A549 (cell line): ENCODE data around the gene SETX. TPM values are rescaled to one million over a fixed set of nuclear protein-coding genes. Genes with fewer than 3 reads are reported as not detected.

Source experiments
- ATAC-seq, 2 experiments: fragments of 200-7000 bp in 1 of 2; fragments of >200 bp in 1 of 2; cut with Nextera tagmentation in 1 of 2; cut with Tn5 transposase in 1 of 2; 3 replicates each; pipeline versions ENCODE4 v1.8.0 to v1.9.1; 2018 to 2020; ENCODE audit warnings: mild to moderate bottlenecking in 1 of 2, moderate library complexity in 1 of 2
- CTCF ChIA-PET: fragments of 300-600 bp; sonication (Branson Sonifier 250); formaldehyde crosslinking; extraction: SDS; loops from one replicate; lab custom pipeline; 2021; ENCODE audit warnings: antibody characterized with exemption, inconsistent platforms; lab: Yijun Ruan, JAX
- POLR2A ChIA-PET: fragments of 350-600 bp; formaldehyde crosslinking; extraction: SDS; loops from one replicate; lab custom pipeline; 2021; ENCODE audit warnings: antibody characterized with exemption, inconsistent platforms; lab: Yijun Ruan, JAX
- DNase-seq, 2 experiments: peaks; one replicate each; pipeline versions ENCODE4 v3.0.0 to v3.0.0-alpha.2; 2011 to 2016; ENCODE audit warnings: low read depth in 1 of 2, low spot score in 1 of 2
- FAIRE-seq: peaks from 2 replicates; lab custom pipeline; 2011; peaks lifted over from hg19 to GRCh38; lab: Jason Lieb, UNC
- H3K27ac ChIP-seq, 2 experiments: fragments of >200 bp; sonication (Bioruptor Twin); formaldehyde crosslinking; 3 replicates each; pipeline ENCODE4 v1.5.1; 2016 to 2017
- H3K4me1 ChIP-seq: fragments of >200 bp; sonication (Bioruptor Twin); formaldehyde crosslinking; 3 replicates; pipeline ENCODE4 v1.6.1; 2016
- H3K4me2 ChIP-seq: fragments of >200 bp; sonication (Bioruptor Twin); formaldehyde crosslinking; 3 replicates; pipeline ENCODE4 v1.6.1; 2016
- H3K4me3 ChIP-seq: fragments of >200 bp; sonication (Bioruptor Twin); formaldehyde crosslinking; 3 replicates; pipeline ENCODE4 v1.5.1; 2016
- H3K9me3 ChIP-seq: fragments of >200 bp; sonication (Bioruptor Twin); formaldehyde crosslinking; 3 replicates; pipeline ENCODE4 v1.6.1; 2016
- BHLHE40 ChIP-seq: IDR thresholded peaks from 2 replicates; pipeline ENCODE4 v1.6.1; 2012; ENCODE audit warnings: low read depth, low read length, inconsistent platforms
- CBX8 ChIP-seq: fragments of 200-600 bp; sonication (generic); IDR thresholded peaks from 2 replicates; pipeline ENCODE4 v1.6.1; 2016
- CHD2 ChIP-seq: fragments of 150-350 bp; IDR thresholded peaks from 2 replicates; pipeline ENCODE4 v1.6.1; 2014; ENCODE audit warnings: low read length; ENCODE audit not compliant: partially characterized antibody
- CTCF ChIP-seq: fragments of >200 bp; sonication (Bioruptor Twin); formaldehyde crosslinking; IDR thresholded peaks from 3 replicates; pipeline ENCODE4 v1.5.1; 2016
- EHF ChIP-seq: fragments of 250-450 bp; sonication (Bioruptor Pico); IDR thresholded peaks from 2 replicates; pipeline ENCODE4 v1.5.0; 2020; ENCODE audit warnings: mild to moderate bottlenecking
- EHMT2 ChIP-seq: fragments of 200-600 bp; sonication (generic); IDR thresholded peaks from 2 replicates; pipeline ENCODE4 v1.6.1; 2016; ENCODE audit warnings: antibody characterized with exemption, low read depth, mild to moderate bottlenecking, moderate library complexity
- ELK1 ChIP-seq: fragments of 150-350 bp; IDR thresholded peaks from 2 replicates; pipeline ENCODE4 v1.6.1; 2014; ENCODE audit warnings: low read depth, mild to moderate bottlenecking, low read length
- EP300 ChIP-seq, 2 experiments: fragments of >200 bp; sonication (Bioruptor Twin); formaldehyde crosslinking; IDR thresholded peaks; 2 replicates in 1 of 2; 3 replicates in 1 of 2; pipeline ENCODE4 v1.6.1; 2016 to 2017
- FOXS1 ChIP-seq: fragments of 250-450 bp; sonication (Bioruptor Pico); IDR thresholded peaks from 2 replicates; pipeline ENCODE4 v1.5.0; 2020; ENCODE audit warnings: mild to moderate bottlenecking, moderate library complexity
- GATA3 ChIP-seq: IDR thresholded peaks from 2 replicates; pipeline ENCODE4 v1.6.1; 2012; ENCODE audit warnings: borderline replicate concordance
- HOXA7 ChIP-seq: fragments of 250-450 bp; sonication (Bioruptor Pico); IDR thresholded peaks from 2 replicates; pipeline ENCODE4 v1.5.0; 2020; ENCODE audit warnings: mild to moderate bottlenecking, moderate library complexity
- MAFK ChIP-seq: fragments of 450-650 bp; IDR thresholded peaks from 2 replicates; pipeline ENCODE4 v1.6.1; 2014; ENCODE audit not compliant: partially characterized antibody
- MAX ChIP-seq: IDR thresholded peaks from 2 replicates; pipeline ENCODE4 v1.6.1; 2012
- POLR2A ChIP-seq: IDR thresholded peaks from 2 replicates; pipeline ENCODE4 v1.6.1; 2012; ENCODE audit warnings: mild to moderate bottlenecking, low read length
- RFX5 ChIP-seq: fragments of 450-650 bp; IDR thresholded peaks from 2 replicates; pipeline ENCODE4 v1.7.1; 2014; ENCODE audit warnings: antibody characterized with exemption, mild to moderate bottlenecking, moderate library complexity
- RNF2 ChIP-seq: fragments of 200-600 bp; sonication (generic); IDR thresholded peaks from 2 replicates; pipeline ENCODE4 v1.6.1; 2016; ENCODE audit warnings: low read depth, mild to moderate bottlenecking, antibody characterized with exemption, moderate library complexity, borderline replicate concordance
- SMC3 ChIP-seq: fragments of >200 bp; sonication (Bioruptor Twin); formaldehyde crosslinking; IDR thresholded peaks from 3 replicates; pipeline ENCODE4 v1.6.1; 2018; ENCODE audit warnings: inconsistent platforms
- TFCP2L1 ChIP-seq: fragments of 250-450 bp; sonication (Bioruptor Pico); IDR thresholded peaks from 2 replicates; pipeline ENCODE4 v1.5.0; 2021; ENCODE audit warnings: mild to moderate bottlenecking
- USF2 ChIP-seq: fragments of 450-650 bp; IDR thresholded peaks from 2 replicates; pipeline ENCODE4 v1.6.1; 2014; ENCODE audit warnings: antibody characterized with exemption
- ZFP36 ChIP-seq: fragments of 450-650 bp; IDR thresholded peaks from 2 replicates; pipeline ENCODE4 v1.6.1; 2014; ENCODE audit warnings: borderline replicate concordance; ENCODE audit not compliant: partially characterized antibody
- ZSCAN20 ChIP-seq: fragments of 250-450 bp; sonication (Bioruptor Pico); IDR thresholded peaks from 2 replicates; pipeline ENCODE4 v1.8.0; 2022; ENCODE audit warnings: mild to moderate bottlenecking, moderate library complexity
- WGBS: methylation state at CpG from one replicate; pipeline ENCODE4 v1.1.6; 2017; ENCODE audit errors: missing lambda C conversion rate; 5-methylcytosine and 5-hydroxymethylcytosine counted together
- polyA plus RNA-seq, 4 experiments: library from polyadenylated mRNA; depleted of rRNA in 3 of 4; stranded (reverse); fragments of >200 nt; fragmentation: RNase III in 1 of 4; extraction: RNeasy Plus Mini Kit Qiagen cat#74134 plus additional on column Dnase treatment in 1 of 4; gene quantifications; 2 replicates in 3 of 4; 3 replicates in 1 of 4; pipeline ENCODE4 v1.2.3, GENCODE V29; 2011 to 2017

Gene SETX
- polyA plus RNA-seq, 2 of the 4 experiments (the other 2 are of a cell fraction): 14.7 to 34.3 TPM

DNA sequence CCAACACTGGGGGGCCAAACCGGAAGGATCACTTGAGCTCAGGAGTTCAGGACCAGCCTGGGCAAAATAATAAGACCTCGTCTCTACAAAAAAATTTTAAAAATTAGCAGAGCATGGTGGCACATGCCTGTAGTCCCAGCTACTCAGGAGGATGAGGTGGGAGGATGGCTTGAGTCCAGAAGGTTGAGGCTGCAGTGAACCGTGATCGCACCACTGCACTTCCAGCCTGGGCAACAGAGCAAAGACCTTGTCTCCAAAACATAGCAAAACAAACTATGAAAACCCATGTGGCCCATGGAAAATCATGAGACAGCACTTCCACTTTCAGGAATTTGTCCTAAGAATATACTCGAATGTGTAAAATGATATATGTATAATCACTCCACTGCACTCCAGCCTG lies 6.1 kb downstream of the SETX start:
- WGBS: 59% methylated on average over 5 of the region's 5 CpGs
- CTCF ChIA-PET: no interaction called here
- Histone ChIP-seq H3K4me3 (no peak overlapping the region), H3K4me1 (peaks cover 25% of the 10 kb centered on the region), H3K27ac (no peak overlapping the region)
- TF ChIP-seq ZSCAN20 (CRISPR knock-in tag): no peak
- no peak for TF ChIP-seq CBX8
- TF ChIP-seq MAFK: no peak
- TF ChIP-seq BHLHE40: no peak
- no peak for TF ChIP-seq MAX
- no peak for TF ChIP-seq SMC3
- TF ChIP-seq CHD2: no peak
- no peak for TF ChIP-seq RNF2
- no peak for TF ChIP-seq EP300 (IDR thresholded peaks at IDR 0.05)
- no peak for TF ChIP-seq FOXS1 (CRISPR knock-in tag)
- TF ChIP-seq ZFP36: no peak
- TF ChIP-seq, all 56 proteins: peak for 0
- FAIRE-seq (no peak), ATAC-seq (no peak), DNase-seq (no peak)
- Histone ChIP-seq H3K9me3 (no peaks in the 10 kb centered on the region), H3K4me2 (no peak overlapping the region)
- POLR2A ChIA-PET: no interaction called here

DNA sequence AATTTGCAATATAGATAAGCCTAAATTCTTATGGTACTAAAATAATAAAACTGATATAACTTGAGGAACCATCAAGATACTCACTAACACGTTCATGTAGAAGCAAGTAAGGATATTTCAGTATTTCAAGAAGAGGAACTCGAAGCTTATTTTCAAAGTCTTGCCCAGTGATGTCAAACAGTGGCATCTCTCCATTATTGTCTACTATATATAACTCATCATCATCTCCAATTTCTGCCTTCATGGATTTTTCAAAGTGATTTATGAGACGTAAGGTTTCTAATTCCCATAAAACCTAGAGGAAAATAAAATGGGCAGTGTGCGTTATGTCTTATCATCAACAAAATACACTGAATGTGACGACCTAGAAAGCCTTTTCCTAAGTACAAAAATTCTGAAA lies 8.6 kb downstream of the SETX start:
- no peak for ATAC-seq

DNA sequence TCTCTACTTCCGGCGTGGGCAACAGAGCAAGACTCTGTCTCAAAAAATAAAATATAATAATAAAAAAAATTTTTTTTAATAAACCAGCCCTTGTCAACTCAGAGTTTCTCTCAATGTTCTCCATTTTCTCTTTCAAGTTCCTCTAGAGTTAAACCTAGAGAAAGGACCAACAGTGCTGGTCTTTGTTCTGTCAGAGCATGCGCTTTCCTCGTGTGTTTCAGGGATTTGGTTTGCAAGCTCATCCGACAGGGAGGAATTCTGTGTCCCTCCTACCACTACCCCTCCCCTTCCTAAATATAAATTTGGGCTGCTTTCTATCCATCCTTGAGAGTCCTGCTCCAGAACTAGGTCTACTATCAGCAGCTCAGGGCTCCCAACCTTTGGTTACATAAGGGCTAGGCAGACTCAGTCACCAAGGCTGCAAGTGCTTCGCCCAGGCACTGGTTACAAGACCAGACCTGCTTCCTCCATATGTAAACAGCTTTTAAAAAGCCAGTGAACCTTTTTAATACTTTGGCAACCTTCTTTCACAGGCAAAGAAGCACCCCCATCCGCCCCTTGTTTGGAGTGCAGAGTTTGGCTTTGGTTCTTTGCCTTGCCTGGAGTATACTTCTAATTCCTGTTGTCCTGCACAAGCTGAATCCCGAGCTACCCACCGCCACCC lies 13.5 kb downstream of the SETX start:
- ChIA-PET CTCF (no interaction called here), POLR2A (no interaction called here)
- DNase-seq (no peak), ATAC-seq (no peak), FAIRE-seq (no peak)
- no peaks in the 10 kb centered on the region for H3K9me3 ChIP-seq
- TF ChIP-seq MAFK (no peak), HOXA7 (CRISPR knock-in tag) (no peak)
- 86% methylated on average over 9 of the region's 9 CpGs for WGBS
- H3K4me3 ChIP-seq: no peak overlapping the region
- no peaks in the 10 kb centered on the region for H3K4me1 ChIP-seq
- H3K27ac ChIP-seq: no peak overlapping the region
- H3K4me2 ChIP-seq: no peak overlapping the region

More for the DNA sequence above, 8.6 kb downstream of the SETX start:
- H3K4me2 ChIP-seq: no peak overlapping the region
- WGBS: 84% methylated on average over 5 of the region's 5 CpGs
- H3K4me3 ChIP-seq: no peak overlapping the region
- TF ChIP-seq RFX5: no peak
- TF ChIP-seq ZSCAN20 (CRISPR knock-in tag): no peak
- no peak for DNase-seq
- peaks cover 6% of the 10 kb centered on the region; the same call in 2 of the 3 replicates for H3K4me1 ChIP-seq
- no peak overlapping the region for H3K27ac ChIP-seq
- no peak for FAIRE-seq
- POLR2A ChIA-PET: interaction anchor here (1.2 kb wide), 1 partner anchor 9 kb away, joined by 6 read pairs; the partner anchor contains the start of gene SETX
- CTCF ChIA-PET: interaction anchor here (0.7 to 1.7 kb wide), 2 partner anchors 15 to 32 kb away, joined by 3 to 10 read pairs; no protein-coding TSS in a partner anchor
- H3K9me3 ChIP-seq: no peaks in the 10 kb centered on the region

DNA sequence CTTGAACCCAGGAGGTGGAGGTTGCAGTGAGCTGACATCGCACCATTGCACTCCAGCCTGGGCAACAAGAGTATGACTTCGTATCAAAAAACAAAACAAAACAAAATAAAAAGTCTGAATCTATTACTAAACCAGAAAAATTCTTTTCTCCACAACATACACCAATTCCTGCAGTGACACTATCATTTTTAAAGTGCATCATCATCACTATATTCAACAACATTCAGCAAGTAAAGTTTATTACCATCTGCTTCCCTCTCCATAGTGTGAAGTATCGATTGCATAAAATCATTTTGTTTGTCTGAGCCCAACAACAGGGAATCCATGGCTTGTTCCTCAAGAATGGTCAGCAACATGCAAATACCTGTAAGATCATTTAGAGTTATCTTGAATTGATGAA lies 20.4 kb downstream of the SETX start:
- Histone ChIP-seq H3K27ac (no peak overlapping the region), H3K9me3 (no peaks in the 10 kb centered on the region), H3K4me2 (no peak overlapping the region), H3K4me1 (no peaks in the 10 kb centered on the region), H3K4me3 (no peak overlapping the region)
- ChIA-PET CTCF (no interaction called here), POLR2A (no interaction called here)
- ATAC-seq (no peak), DNase-seq (no peak), FAIRE-seq (no peak)
- TF ChIP-seq MAFK (peak; percentile 41), POLR2A (no peak)
- WGBS: 94% methylated on average over 3 of the region's 3 CpGs

DNA sequence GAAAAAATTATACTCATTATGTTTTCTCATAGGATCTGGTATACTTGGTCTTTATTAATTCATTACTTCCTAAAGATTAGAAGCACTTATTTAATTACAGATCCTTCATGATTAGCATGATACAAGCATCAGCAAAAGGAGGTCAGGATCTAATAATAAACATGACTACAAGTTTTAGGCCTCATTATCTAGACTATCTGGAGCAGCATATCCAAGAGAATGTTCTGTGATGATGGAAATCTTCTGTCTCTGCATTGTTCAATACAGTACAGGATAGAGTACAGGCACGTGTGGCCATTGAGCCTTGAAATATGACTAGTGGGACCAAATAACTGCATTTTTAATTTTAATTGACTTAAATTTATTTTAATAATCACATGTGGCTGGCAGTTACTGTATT lies 21.2 kb downstream of the SETX start:
- no peak overlapping the region for H3K27ac ChIP-seq
- TF ChIP-seq CTCF (no peak), TFCP2L1 (CRISPR knock-in tag) (no peak), GATA3 (no peak), USF2 (no peak), EHMT2 (no peak), EHF (CRISPR knock-in tag) (no peak), RNF2 (no peak), CBX8 (no peak), MAFK (no peak), ELK1 (no peak)
- CTCF ChIA-PET: no interaction called here
- FAIRE-seq (no peak), DNase-seq (no peak), ATAC-seq (no peak)
- H3K4me3 ChIP-seq: no peak overlapping the region
- no peaks in the 10 kb centered on the region for H3K9me3 ChIP-seq
- no peak overlapping the region for H3K4me2 ChIP-seq
- no peaks in the 10 kb centered on the region for H3K4me1 ChIP-seq
- POLR2A ChIA-PET: no interaction called here
- WGBS: 89% methylated on average over 1 of the region's 1 CpG
